HCT116 (cell line): ENCODE measurements around the gene DCAF6. TPM values are rescaled to one million over a fixed set of nuclear protein-coding genes. Genes with fewer than 3 reads are reported as not detected.

Experiments used
- ATAC-seq: fragments of 200-7000 bp; cut with Tn5 transposase; 2 replicates; pipeline ENCODE4 v1.9.1; 2020; ENCODE audit warnings: mild to moderate bottlenecking, moderate library complexity
- BruUV-seq: library from RNA; stranded (reverse); fragments of 400-500 nt; replicated peaks from 2 replicates; lab custom pipeline; 2021; lab: Mats Ljungman, UMichigan
- CTCF ChIA-PET: fragments of 300-600 bp; sonication (Branson Sonifier 250); formaldehyde crosslinking; loops from one replicate; lab custom pipeline; 2021; ENCODE audit warnings: antibody characterized with exemption; lab: Charles Lee
- POLR2A ChIA-PET: fragments of 300-600, 350-600 bp; sonication (Branson Sonifier 250); formaldehyde crosslinking; loops from one replicate; lab custom pipeline; 2021; ENCODE audit warnings: antibody characterized with exemption; lab: Charles Lee
- RAD21 ChIA-PET, 2 experiments: fragments of 300-600 bp; sonication (Branson Sonifier 250); formaldehyde crosslinking; loops; one replicate each; lab custom pipeline; 2023; ENCODE audit warnings: low total read pairs in 2 of 2; ENCODE audit not compliant: uncharacterized antibody in 2 of 2, unreplicated experiment in 2 of 2, low non-redundant PET in 1 of 2; lab: Charles Lee
- DNase-seq: peaks from one replicate; pipeline ENCODE4 v3.0.0-alpha.2; 2010; ENCODE audit warnings: low read depth, low spot score
- H2AFZ ChIP-seq: fragments of 200-600 bp; shearing (Covaris generic), sonication (generic); 2 replicates; pipeline ENCODE4 v1.6.1; 2017; ENCODE audit warnings: low read depth, mixed run types, mixed read lengths, antibody characterized with exemption, low read length; ENCODE audit not compliant: poor library complexity, severe bottlenecking
- H3K27ac ChIP-seq: 2 replicates; pipeline ENCODE4 v1.5.1; 2012; ENCODE audit warnings: low read depth, low read length
- H3K27me3 ChIP-seq: fragments of 200-600 bp; sonication (generic); 2 replicates; pipeline ENCODE4 v1.6.1; 2016; ENCODE audit warnings: mixed run types, low read length, mixed read lengths; ENCODE audit not compliant: insufficient read depth
- H3K36me3 ChIP-seq, 2 experiments: fragments of 200-500 bp in 1 of 2; fragments of 200-600 bp in 1 of 2; sonication (Bioruptor generic) in 1 of 2; sonication (generic) in 1 of 2; 2 replicates each; pipeline versions ENCODE4 v1.5.1 to v1.6.1; 2014 to 2016; ENCODE audit warnings: low read length in 2 of 2, inconsistent platforms in 1 of 2, mixed read lengths in 1 of 2, mixed run types in 1 of 2; ENCODE audit not compliant: insufficient read depth in 2 of 2, control insufficient read depth in 1 of 2
- H3K4me1 ChIP-seq, 2 experiments: fragments of 200-600 bp in 1 of 2; sonication (generic) in 1 of 2; 2 replicates each; pipeline versions ENCODE4 v1.5.1 to v1.6.1; 2012 to 2017; ENCODE audit warnings: low read length in 2 of 2, inconsistent platforms in 1 of 2, mild to moderate bottlenecking in 1 of 2, mixed read lengths in 1 of 2, mixed run types in 1 of 2, moderate library complexity in 1 of 2; ENCODE audit not compliant: insufficient read depth in 2 of 2, control insufficient read depth in 1 of 2
- H3K4me2 ChIP-seq: fragments of 200-600 bp; sonication (generic); 2 replicates; pipeline ENCODE4 v1.6.1; 2017; ENCODE audit warnings: mixed run types, low read length, mixed read lengths
- H3K4me3 ChIP-seq, 2 experiments: fragments of 200-600 bp in 1 of 2; sonication (generic) in 1 of 2; replicated peaks in 1 of 2; 2 replicates each; pipeline ENCODE4 v1.5.1; 2011 to 2016; ENCODE audit warnings: low read length in 2 of 2, control low read depth in 1 of 2, low read depth in 1 of 2, mild to moderate bottlenecking in 1 of 2, mixed read lengths in 1 of 2, mixed run types in 1 of 2
- H3K79me2 ChIP-seq: fragments of 200-600 bp; sonication (generic); 2 replicates; pipeline ENCODE4 v1.6.1; 2017; ENCODE audit warnings: mild to moderate bottlenecking, mixed run types, low read length, moderate library complexity, mixed read lengths; ENCODE audit not compliant: insufficient read depth
- H3K9ac ChIP-seq: fragments of 200-600 bp; sonication (generic); 2 replicates; pipeline ENCODE4 v1.6.1; 2016; ENCODE audit warnings: low read length, mixed read lengths
- H3K9me2 ChIP-seq: fragments of 200-600 bp; sonication (generic), shearing (Covaris generic); 2 replicates; pipeline ENCODE4 v1.6.1; 2017; ENCODE audit warnings: mixed run types, mild to moderate bottlenecking, moderate library complexity; ENCODE audit not compliant: insufficient read depth
- H3K9me3 ChIP-seq, 2 experiments: fragments of 200-500 bp in 1 of 2; fragments of 200-600 bp in 1 of 2; sonication (Bioruptor generic) in 1 of 2; sonication (generic) in 1 of 2; 2 replicates each; pipeline ENCODE4 v1.6.1; 2014 to 2017; ENCODE audit warnings: low read length in 2 of 2, mixed read lengths in 2 of 2, inconsistent platforms in 1 of 2, low read depth in 1 of 2, mild to moderate bottlenecking in 1 of 2, mixed run types in 1 of 2, moderate library complexity in 1 of 2; ENCODE audit not compliant: control insufficient read depth in 1 of 2, insufficient read depth in 1 of 2
- H4K20me1 ChIP-seq: fragments of 200-600 bp; sonication (generic), shearing (Covaris generic); 2 replicates; pipeline ENCODE4 v1.6.1; 2017; ENCODE audit warnings: mixed run types, mild to moderate bottlenecking, moderate library complexity; ENCODE audit not compliant: insufficient read depth
- CTCF ChIP-seq, 3 experiments: fragments of 200-600 bp in 1 of 3; sonication (generic) in 1 of 3; IDR thresholded peaks in 2 of 3; conservative IDR thresholded peaks in 1 of 3; 2 replicates each; pipeline ENCODE4 v1.5.1; 2012 to 2017; ENCODE audit warnings: low read depth in 2 of 3, low read length in 2 of 3, antibody characterized with exemption in 1 of 3, borderline replicate concordance in 1 of 3, control low read depth in 1 of 3, mild to moderate bottlenecking in 1 of 3, mixed read lengths in 1 of 3, mixed run types in 1 of 3, moderate library complexity in 1 of 3; ENCODE audit not compliant: insufficient read depth in 1 of 3
- ELF1 ChIP-seq: IDR thresholded peaks from 2 replicates; pipeline ENCODE4 v1.6.1; 2012; ENCODE audit warnings: low read depth, borderline replicate concordance
- EZH2 ChIP-seq: fragments of 200-600 bp; sonication (generic); IDR thresholded peaks from 2 replicates; pipeline ENCODE4 v1.6.1; 2017; ENCODE audit warnings: antibody characterized with exemption, mixed run types
- EZH2phosphoT487 ChIP-seq: fragments of 200-600 bp; IDR thresholded peaks from 2 replicates; pipeline ENCODE4 v1.6.1; 2018; ENCODE audit warnings: antibody characterized with exemption, borderline replicate concordance
- FOSL1 ChIP-seq: IDR thresholded peaks from 2 replicates; pipeline ENCODE4 v1.6.1; 2012; ENCODE audit warnings: low read depth
- POLR2A ChIP-seq: IDR thresholded peaks from 2 replicates; pipeline ENCODE4 v1.7.0; 2011; ENCODE audit warnings: borderline replicate concordance; ENCODE audit not compliant: insufficient read depth, insufficient read length; ENCODE audit errors: extremely low read depth
- TCF7L2 ChIP-seq: IDR thresholded peaks from 2 replicates; pipeline ENCODE4 v1.7.0; 2011; ENCODE audit warnings: borderline replicate concordance, inconsistent platforms; ENCODE audit not compliant: insufficient read depth, insufficient read length; ENCODE audit errors: extremely low read depth
- ZFX ChIP-seq: fragments of 450-650 bp; IDR thresholded peaks from 2 replicates; pipeline ENCODE4 v1.6.1; 2017
- intact Hi-C: fragments of 100-400 bp; cut with micrococcal nuclease; formaldehyde crosslinking; loops from 2 replicates; pipeline ENCODE4 v1.10.0; 2022
- total RNA-seq: library from RNA; stranded (reverse); gene quantifications from one replicate; pipeline ENCODE4 v1.2.1, GENCODE V29; 2021; ENCODE audit not compliant: unreplicated experiment
- TF ChIP-seq, protein P1 (sequence below): IDR thresholded peaks from 2 replicates; pipeline ENCODE4 v1.6.1; 2011; ENCODE audit warnings: mild to moderate bottlenecking, low read length, moderate library complexity; ENCODE audit not compliant: insufficient replicate concordance; ENCODE audit errors: extremely low read depth
- TF ChIP-seq, protein P2 (sequence below): IDR thresholded peaks from 2 replicates; pipeline ENCODE4 v1.6.1; 2012; ENCODE audit warnings: low read depth

DCAF6 gene
- total RNA-seq, 1 experiment from 2014 or later: 34.2 TPM

DNA sequence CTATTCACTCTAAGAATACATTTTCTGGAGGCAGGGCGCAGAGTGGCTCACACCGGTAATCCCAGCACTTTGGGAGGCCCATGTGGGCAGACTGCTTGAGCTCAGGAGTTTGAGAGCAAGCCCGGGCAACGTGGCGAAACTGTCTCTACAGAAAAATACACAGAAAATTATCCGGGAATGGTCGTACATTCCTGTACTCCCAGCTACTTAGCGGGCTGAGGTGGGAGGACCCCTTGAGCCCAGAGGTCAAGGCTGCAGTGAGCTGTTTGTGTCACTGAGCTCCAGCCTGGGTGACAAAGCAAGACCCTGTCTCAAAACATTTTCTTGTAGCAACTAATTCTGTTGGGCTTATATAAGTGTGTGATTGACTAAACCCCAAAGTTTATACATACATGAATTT, 169.8 kb downstream of the DCAF6 start:
- no peaks in the 10 kb centered on the region for H3K36me3 ChIP-seq
- TF ChIP-seq POLR2A: no peak
- TF ChIP-seq, all 23 proteins: peak for 0
- ChIA-PET POLR2A (no interaction called here), RAD21 (no interaction called here), CTCF (no interaction called here)
- no peak for ATAC-seq
- Histone ChIP-seq H3K79me2 (no peaks in the 10 kb centered on the region), H4K20me1 (no peaks in the 10 kb centered on the region), H3K4me2 (no peak overlapping the region), H3K27ac (no peak overlapping the region), H3K4me1 (peaks cover 3 to 5% of the 10 kb centered on the region in 2 experiments; a peak in 3 of 4 replicates), H3K4me3 (no peak overlapping the region), H3K9me2 (no peaks in the 10 kb centered on the region), H2AFZ (no peak overlapping the region), H3K9ac (no peak overlapping the region), H3K9me3 (no peaks in the 10 kb centered on the region), H3K27me3 (no peaks in the 10 kb centered on the region)
- no TSS peak for BruUV-seq
- no peak for DNase-seq
- intact Hi-C loops: no loop called here

- RAD21 ChIA-PET: no interaction called here
- no peak overlapping the region for H2AFZ ChIP-seq
- no peak overlapping the region for H3K9ac ChIP-seq
- DNase-seq (peak; percentile 12), ATAC-seq (peak; percentile 78)
- H4K20me1 ChIP-seq: no peaks in the 10 kb centered on the region
- H3K36me3 ChIP-seq: no peaks in the 10 kb centered on the region
- H3K9me2 ChIP-seq: no peaks in the 10 kb centered on the region
- peak overlapping the region; percentile 9; the same call in 1 of the 2 replicates for H3K4me2 ChIP-seq
- no peak overlapping the region for H3K27ac ChIP-seq
- no peak overlapping the region for H3K4me3 ChIP-seq
- no TSS peak for BruUV-seq
- no peaks in the 10 kb centered on the region for H3K79me2 ChIP-seq
- intact Hi-C loops: no loop called here
- peaks cover 16 to 24% of the 10 kb centered on the region in 2 experiments for H3K4me1 ChIP-seq
- TF ChIP-seq EZH2 (no peak), FOSL1 (no peak), TCF7L2 (peak; percentile 42), ZFX (no peak), CTCF (IDR thresholded peaks at IDR 0.05 in 2 of 3, conservative IDR thresholded peaks at IDR 0.05 in 1 of 3; ENCODE audit: borderline replicate concordance in 1 of 3, insufficient read depth in 1 of 3, low read depth in 2 of 3, low read length in 2 of 3) (peak in 2 of 3 experiments; percentile 17 to 33; a peak in 2 of 6 replicates), ELF1 (no peak), EZH2phosphoT487 (no peak)
- TF ChIP-seq, protein P1, sequence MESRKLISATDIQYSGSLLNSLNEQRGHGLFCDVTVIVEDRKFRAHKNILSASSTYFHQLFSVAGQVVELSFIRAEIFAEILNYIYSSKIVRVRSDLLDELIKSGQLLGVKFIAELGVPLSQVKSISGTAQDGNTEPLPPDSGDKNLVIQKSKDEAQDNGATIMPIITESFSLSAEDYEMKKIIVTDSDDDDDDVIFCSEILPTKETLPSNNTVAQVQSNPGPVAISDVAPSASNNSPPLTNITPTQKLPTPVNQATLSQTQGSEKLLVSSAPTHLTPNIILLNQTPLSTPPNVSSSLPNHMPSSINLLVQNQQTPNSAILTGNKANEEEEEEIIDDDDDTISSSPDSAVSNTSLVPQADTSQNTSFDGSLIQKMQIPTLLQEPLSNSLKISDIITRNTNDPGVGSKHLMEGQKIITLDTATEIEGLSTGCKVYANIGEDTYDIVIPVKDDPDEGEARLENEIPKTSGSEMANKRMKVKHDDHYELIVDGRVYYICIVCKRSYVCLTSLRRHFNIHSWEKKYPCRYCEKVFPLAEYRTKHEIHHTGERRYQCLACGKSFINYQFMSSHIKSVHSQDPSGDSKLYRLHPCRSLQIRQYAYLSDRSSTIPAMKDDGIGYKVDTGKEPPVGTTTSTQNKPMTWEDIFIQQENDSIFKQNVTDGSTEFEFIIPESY: no peak
- TF ChIP-seq, protein P2, sequence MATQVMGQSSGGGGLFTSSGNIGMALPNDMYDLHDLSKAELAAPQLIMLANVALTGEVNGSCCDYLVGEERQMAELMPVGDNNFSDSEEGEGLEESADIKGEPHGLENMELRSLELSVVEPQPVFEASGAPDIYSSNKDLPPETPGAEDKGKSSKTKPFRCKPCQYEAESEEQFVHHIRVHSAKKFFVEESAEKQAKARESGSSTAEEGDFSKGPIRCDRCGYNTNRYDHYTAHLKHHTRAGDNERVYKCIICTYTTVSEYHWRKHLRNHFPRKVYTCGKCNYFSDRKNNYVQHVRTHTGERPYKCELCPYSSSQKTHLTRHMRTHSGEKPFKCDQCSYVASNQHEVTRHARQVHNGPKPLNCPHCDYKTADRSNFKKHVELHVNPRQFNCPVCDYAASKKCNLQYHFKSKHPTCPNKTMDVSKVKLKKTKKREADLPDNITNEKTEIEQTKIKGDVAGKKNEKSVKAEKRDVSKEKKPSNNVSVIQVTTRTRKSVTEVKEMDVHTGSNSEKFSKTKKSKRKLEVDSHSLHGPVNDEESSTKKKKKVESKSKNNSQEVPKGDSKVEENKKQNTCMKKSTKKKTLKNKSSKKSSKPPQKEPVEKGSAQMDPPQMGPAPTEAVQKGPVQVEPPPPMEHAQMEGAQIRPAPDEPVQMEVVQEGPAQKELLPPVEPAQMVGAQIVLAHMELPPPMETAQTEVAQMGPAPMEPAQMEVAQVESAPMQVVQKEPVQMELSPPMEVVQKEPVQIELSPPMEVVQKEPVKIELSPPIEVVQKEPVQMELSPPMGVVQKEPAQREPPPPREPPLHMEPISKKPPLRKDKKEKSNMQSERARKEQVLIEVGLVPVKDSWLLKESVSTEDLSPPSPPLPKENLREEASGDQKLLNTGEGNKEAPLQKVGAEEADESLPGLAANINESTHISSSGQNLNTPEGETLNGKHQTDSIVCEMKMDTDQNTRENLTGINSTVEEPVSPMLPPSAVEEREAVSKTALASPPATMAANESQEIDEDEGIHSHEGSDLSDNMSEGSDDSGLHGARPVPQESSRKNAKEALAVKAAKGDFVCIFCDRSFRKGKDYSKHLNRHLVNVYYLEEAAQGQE: no peak
- H3K27me3 ChIP-seq: no peaks in the 10 kb centered on the region
- H3K9me3 ChIP-seq: no peaks in the 10 kb centered on the region
- CTCF ChIA-PET: interaction anchor here (0.5 kb wide), 1 partner anchor 81 kb away, joined by 3 read pairs; no protein-coding TSS in a partner anchor
- POLR2A ChIA-PET: no interaction called here
Observed at GRCh38 chr1:168110896-168111545, 174.5 kb downstream of the DCAF6 start.
